GOT3 (cell line): ENCODE data around the gene SGPP1.
"Not testable (repeated sequence)": the region's sequence is repeated elsewhere in the genome, so short reads cannot be mapped to it uniquely, and the experiment has no call there.

Source experiments
- DNase-seq: peaks from one replicate; lab custom pipeline; 2025; ENCODE audit warnings: mixed read lengths; lab: John Stamatoyannopoulos, UW

Gene SGPP1

GRCh38 chr14:63673255-63673654 lies 54.6 kb downstream of the SGPP1 start:
- no peak for DNase-seq

GRCh38 chr14:63672417-63673180 lies 55.3 kb downstream of the SGPP1 start:
- DNase-seq = no peak

- DNase-seq = no peak
Observed at GRCh38 chr14:63671987-63672386, 55.9 kb downstream of the SGPP1 start.

- DNase-seq = no peak
Observed at GRCh38 chr14:63670692-63671091, 57.2 kb downstream of the SGPP1 start.

GRCh38 chr14:63666335-63666734 lies 61.5 kb downstream of the SGPP1 start:
- no peak for DNase-seq

GRCh38 chr14:63663428-63664341 lies 64.2 kb downstream of the SGPP1 start:
- DNase-seq = no peak

GRCh38 chr14:63662776-63663175 lies 65.1 kb downstream of the SGPP1 start:
- DNase-seq = no peak

- DNase-seq = not testable (repeated sequence)
Observed at GRCh38 chr14:63661881-63662280, 66.0 kb downstream of the SGPP1 start.

GRCh38 chr14:63659726-63660125 lies 68.1 kb downstream of the SGPP1 start:
- no peak for DNase-seq

GRCh38 chr14:63656194-63656593 lies 71.7 kb downstream of the SGPP1 start:
- no peak for DNase-seq

- DNase-seq = no peak
Observed at GRCh38 chr14:63654936-63655335, 72.9 kb downstream of the SGPP1 start.

- DNase-seq = no peak
Observed at GRCh38 chr14:63654346-63654745, 73.5 kb downstream of the SGPP1 start.

GRCh38 chr14:63652406-63652805 lies 75.5 kb downstream of the SGPP1 start:
- no peak for DNase-seq

GRCh38 chr14:63650256-63650952 lies 77.5 kb downstream of the SGPP1 start:
- no peak for DNase-seq

GRCh38 chr14:63647696-63648410 lies 80.0 kb downstream of the SGPP1 start:
- no peak for DNase-seq

GRCh38 chr14:63644741-63645140 lies 83.1 kb downstream of the SGPP1 start:
- no peak for DNase-seq

GRCh38 chr14:63642656-63643382 lies 85.0 kb downstream of the SGPP1 start:
- DNase-seq = no peak

- DNase-seq = no peak
Observed at GRCh38 chr14:63642229-63642611, 85.6 kb downstream of the SGPP1 start.

GRCh38 chr14:63641473-63642228 lies 86.2 kb downstream of the SGPP1 start, which contains the start of gene WDR89:
Gene WDR89 (minus strand): TSS chr14:63641871. CDS start chr14:63599942, 41,929 bp downstream.
- DNase-seq = peak; percentile 79

- DNase-seq = no peak
Observed at GRCh38 chr14:63638493-63638892, 89.4 kb downstream of the SGPP1 start.
